ENCODE results near the gene MUC20.
"Not testable (repeated sequence)": the region's sequence is repeated elsewhere in the genome, so short reads cannot be mapped to it uniquely, and the experiment has no call there.

DNA sequence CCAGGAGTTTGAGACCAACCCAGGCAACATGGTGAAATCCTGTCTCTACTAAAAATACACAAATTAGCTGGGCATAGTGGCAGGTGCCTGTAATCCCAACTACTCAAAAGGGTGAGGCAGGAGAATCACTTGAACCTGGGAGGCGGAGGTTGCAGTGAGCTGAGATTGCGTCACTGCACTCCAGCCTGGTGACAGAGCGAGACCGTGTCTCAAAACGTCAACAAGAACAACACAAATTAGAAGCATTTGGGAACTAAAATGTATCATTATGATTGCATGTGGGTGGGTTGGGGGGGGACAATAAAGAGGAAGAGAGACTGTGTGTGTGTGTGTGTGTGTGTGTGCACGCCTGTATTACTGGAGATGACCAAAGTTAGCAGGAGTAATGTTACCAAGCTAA, 17.0 kb downstream of the MUC20 start:
- not testable (repeated sequence) for TF ChIP-seq CTCF, POLR2A (IDR thresholded peaks at IDR 0.05)

All from testis (tissue), 2 donors.